HUES64 (cell line): ENCODE data around the gene ALG8.

Experiments used
- H3K27ac ChIP-seq: 2 replicates; pipeline ENCODE4 v1.7.0; 2013; ENCODE audit warnings: low read depth, low read length, inconsistent platforms
- H3K27me3 ChIP-seq: 2 replicates; pipeline ENCODE4 v1.6.1; 2013; ENCODE audit warnings: mild to moderate bottlenecking, low read length; ENCODE audit not compliant: insufficient read depth
- H3K36me3 ChIP-seq: 2 replicates; pipeline ENCODE4 v1.6.1; 2013; ENCODE audit warnings: mild to moderate bottlenecking, low read length; ENCODE audit not compliant: insufficient read depth
- H3K4me1 ChIP-seq: 2 replicates; pipeline ENCODE4 v1.6.1; 2013; ENCODE audit warnings: mild to moderate bottlenecking, low read length, moderate library complexity; ENCODE audit not compliant: insufficient read depth
- H3K4me3 ChIP-seq: 2 replicates; pipeline ENCODE4 v1.5.1; 2013; ENCODE audit warnings: mild to moderate bottlenecking, low read length, moderate library complexity
- H3K9ac ChIP-seq: 2 replicates; pipeline ENCODE4 v1.6.1; 2013; ENCODE audit warnings: mild to moderate bottlenecking, low read depth, low read length
- H3K9me3 ChIP-seq: 2 replicates; pipeline ENCODE4 v1.6.1; 2013; ENCODE audit warnings: low read depth, low read length; ENCODE audit not compliant: insufficient read depth
- WGBS: fragments of 150-250, 120-280 bp; methylation state at CpG from one replicate; pipeline ENCODE4 v1.1.7; 2013; ENCODE audit warnings: missing lambda C conversion rate; 5-methylcytosine and 5-hydroxymethylcytosine counted together

ALG8 gene

DNA sequence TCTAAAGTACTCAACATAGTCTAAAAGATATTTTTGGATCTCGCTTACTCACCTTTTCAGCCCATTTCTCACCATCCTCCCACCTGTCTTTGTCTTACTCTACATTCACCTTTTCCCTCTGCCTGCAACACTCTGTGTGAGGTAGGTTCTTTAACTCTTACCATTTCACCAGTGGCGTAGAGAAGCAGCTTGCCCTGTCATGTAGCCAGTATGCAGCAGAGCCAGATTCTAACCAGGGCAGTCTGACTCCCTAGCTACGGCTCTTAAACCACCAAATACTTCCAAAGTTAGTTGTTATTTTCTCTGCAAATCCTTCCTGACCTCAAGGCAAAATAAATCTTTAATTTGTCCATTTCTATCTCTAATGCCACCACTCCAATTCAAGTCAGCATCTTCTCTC lies 7.5 kb downstream of the ALG8 start:
- H3K4me3 ChIP-seq: no peak overlapping the region
- no peak overlapping the region for H3K27ac ChIP-seq
- H3K9me3 ChIP-seq: no peaks in the 10 kb centered on the region
- no peaks in the 10 kb centered on the region for H3K27me3 ChIP-seq
- 81% methylated on average over 3 of the region's 3 CpGs for WGBS
- no peaks in the 10 kb centered on the region for H3K4me1 ChIP-seq
- no peak overlapping the region for H3K9ac ChIP-seq
- peaks cover 26% of the 10 kb centered on the region for H3K36me3 ChIP-seq

GRCh38 chr11:78127403-78127802 lies 12.0 kb downstream of the ALG8 start:
- no peaks in the 10 kb centered on the region for H3K27me3 ChIP-seq
- no peak overlapping the region for H3K4me3 ChIP-seq
- no peaks in the 10 kb centered on the region for H3K9me3 ChIP-seq
- no peaks in the 10 kb centered on the region for H3K4me1 ChIP-seq
- H3K27ac ChIP-seq: no peak overlapping the region
- WGBS: 95% methylated on average over 2 of the region's 3 CpGs
- no peak overlapping the region for H3K9ac ChIP-seq
- peaks cover 28% of the 10 kb centered on the region for H3K36me3 ChIP-seq

GRCh38 chr11:78112582-78113275 lies 26.7 kb downstream of the ALG8 start:
- 94% methylated on average over 6 of the region's 6 CpGs for WGBS
- Histone ChIP-seq H3K36me3 (peaks cover 75% of the 10 kb centered on the region), H3K9me3 (no peaks in the 10 kb centered on the region), H3K4me1 (no peaks in the 10 kb centered on the region), H3K27me3 (no peaks in the 10 kb centered on the region), H3K27ac (no peak overlapping the region), H3K9ac (no peak overlapping the region), H3K4me3 (no peak overlapping the region)

DNA sequence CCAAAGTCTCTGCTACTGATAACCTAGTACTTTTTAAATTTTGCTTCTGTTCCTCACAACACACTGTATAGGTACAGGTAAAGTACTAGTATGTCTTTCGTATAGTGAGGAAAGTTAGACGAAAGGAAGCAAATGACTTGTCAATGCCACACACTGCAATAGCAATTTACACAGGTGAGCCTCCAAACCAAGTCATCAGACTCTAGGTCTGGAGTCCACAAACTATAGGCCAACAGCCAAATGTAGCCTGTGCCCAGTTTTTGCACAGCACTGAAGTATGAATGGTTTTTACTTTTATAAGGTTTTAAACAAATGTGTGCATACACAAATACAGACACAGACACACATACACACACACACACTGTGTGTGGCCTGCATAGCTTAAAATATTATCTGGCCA lies 28.1 kb downstream of the ALG8 start:
- WGBS: 100% methylated on average over 1 of the region's 2 CpGs
- no peak overlapping the region for H3K9ac ChIP-seq
- no peaks in the 10 kb centered on the region for H3K27me3 ChIP-seq
- H3K27ac ChIP-seq: no peak overlapping the region
- H3K4me3 ChIP-seq: no peak overlapping the region
- H3K4me1 ChIP-seq: no peaks in the 10 kb centered on the region
- H3K36me3 ChIP-seq: peaks cover 70% of the 10 kb centered on the region
- no peaks in the 10 kb centered on the region for H3K9me3 ChIP-seq

GRCh38 chr11:78110830-78111229 lies 28.6 kb downstream of the ALG8 start:
- Histone ChIP-seq H3K4me3 (no peak overlapping the region), H3K36me3 (peaks cover 68% of the 10 kb centered on the region), H3K4me1 (no peaks in the 10 kb centered on the region), H3K9ac (no peak overlapping the region), H3K9me3 (no peaks in the 10 kb centered on the region), H3K27me3 (no peaks in the 10 kb centered on the region), H3K27ac (no peak overlapping the region)
- WGBS: 88% methylated on average over 2 of the region's 2 CpGs

GRCh38 chr11:78110351-78110750 lies 29.1 kb downstream of the ALG8 start:
- Histone ChIP-seq H3K9me3 (no peaks in the 10 kb centered on the region), H3K36me3 (peaks cover 68% of the 10 kb centered on the region), H3K9ac (no peak overlapping the region), H3K4me3 (no peak overlapping the region), H3K27ac (no peak overlapping the region), H3K27me3 (no peaks in the 10 kb centered on the region), H3K4me1 (no peaks in the 10 kb centered on the region)
- 95% methylated on average over 5 of the region's 5 CpGs for WGBS

DNA sequence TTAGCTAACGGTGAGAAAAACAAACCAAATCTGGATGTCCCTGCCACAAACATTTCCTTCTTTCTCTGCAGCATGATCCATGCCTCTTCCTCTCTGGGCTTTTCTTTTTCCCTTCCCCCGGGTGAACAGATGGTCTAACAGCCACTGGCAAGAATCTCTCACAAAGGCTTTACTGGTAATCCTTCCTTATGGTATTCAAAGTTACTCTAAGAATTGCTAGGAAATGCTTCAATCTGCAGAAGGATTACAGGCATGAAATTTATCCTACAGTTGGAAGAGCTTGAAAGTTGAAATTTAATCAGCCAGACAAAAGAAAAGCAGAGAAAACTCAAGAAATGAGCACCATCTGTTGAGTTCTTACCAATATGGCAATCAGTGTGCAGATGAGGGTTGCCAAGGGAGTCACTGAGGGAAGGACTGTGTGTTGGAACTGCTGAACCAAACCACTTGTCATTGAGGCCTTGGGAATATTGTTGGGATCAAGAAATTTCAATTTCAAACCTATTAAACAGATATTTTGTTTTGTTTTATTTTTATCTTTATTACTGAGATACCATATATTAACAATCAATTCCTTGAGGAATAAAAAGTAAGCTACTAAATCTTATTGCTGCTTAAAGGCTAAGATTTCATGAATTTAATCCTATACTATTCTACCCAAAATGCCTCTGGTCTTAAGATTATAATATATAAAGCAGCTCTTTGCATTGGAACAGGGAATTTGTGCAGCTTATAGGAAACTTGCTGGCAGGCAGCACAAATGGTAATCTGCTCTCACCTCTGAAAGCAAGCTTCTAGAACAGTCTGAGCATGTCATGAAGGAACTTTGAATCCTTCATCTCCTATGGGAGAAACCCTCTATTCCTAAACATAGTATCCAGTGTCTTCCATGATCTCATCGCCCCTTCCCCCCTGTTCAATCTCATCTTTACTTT lies 30.1 kb downstream of the ALG8 start:
- Histone ChIP-seq H3K27ac (no peak overlapping the region), H3K9me3 (no peaks in the 10 kb centered on the region), H3K9ac (no peak overlapping the region), H3K36me3 (peaks cover 68% of the 10 kb centered on the region), H3K27me3 (no peaks in the 10 kb centered on the region), H3K4me3 (no peak overlapping the region), H3K4me1 (no peaks in the 10 kb centered on the region)
- WGBS: 97% methylated on average over 3 of the region's 3 CpGs

GRCh38 chr11:78100676-78101472 lies 38.6 kb downstream of the ALG8 start:
- Histone ChIP-seq H3K9me3 (no peaks in the 10 kb centered on the region), H3K9ac (no peak overlapping the region), H3K4me3 (no peak overlapping the region), H3K4me1 (no peaks in the 10 kb centered on the region), H3K27ac (no peak overlapping the region), H3K27me3 (no peaks in the 10 kb centered on the region), H3K36me3 (peaks cover 73% of the 10 kb centered on the region)
- 97% methylated on average over 2 of the region's 2 CpGs for WGBS

GRCh38 chr11:78100261-78100660 lies 39.2 kb downstream of the ALG8 start:
- peaks cover 73% of the 10 kb centered on the region for H3K36me3 ChIP-seq

DNA sequence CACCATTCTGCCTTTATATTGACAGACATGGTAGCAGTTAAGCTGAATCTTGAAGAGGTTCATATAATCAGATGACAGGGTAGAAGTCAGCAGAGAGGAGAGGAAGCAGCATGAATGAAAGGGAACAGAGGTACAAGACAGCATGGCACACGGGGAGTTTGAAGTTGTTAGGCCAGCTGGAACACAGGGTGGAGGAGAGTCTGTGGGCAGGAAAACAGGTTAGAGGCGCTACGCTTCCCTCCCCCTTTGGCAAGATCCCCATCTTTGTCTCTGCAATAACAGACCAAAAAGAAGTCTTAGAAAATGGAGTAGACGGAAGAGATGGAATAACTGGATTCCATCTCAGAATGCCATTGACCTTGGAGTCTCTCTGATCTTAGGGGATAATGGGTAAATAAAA lies 39.8 kb downstream of the ALG8 start:
- WGBS: 96% methylated on average over 2 of the region's 4 CpGs
- Histone ChIP-seq H3K9ac (no peak overlapping the region), H3K36me3 (peaks cover 69% of the 10 kb centered on the region), H3K27ac (no peak overlapping the region), H3K4me3 (no peak overlapping the region), H3K4me1 (no peaks in the 10 kb centered on the region), H3K9me3 (no peaks in the 10 kb centered on the region), H3K27me3 (no peaks in the 10 kb centered on the region)

More at GRCh38 chr11:78100261-78100660, 39.2 kb downstream of the ALG8 start:
- Histone ChIP-seq H3K9ac (no peak overlapping the region), H3K4me3 (no peak overlapping the region), H3K27me3 (no peaks in the 10 kb centered on the region), H3K9me3 (no peaks in the 10 kb centered on the region), H3K4me1 (no peaks in the 10 kb centered on the region), H3K27ac (no peak overlapping the region)
- 84% methylated on average over 5 of the region's 5 CpGs for WGBS
